CD4-positive, CD25-positive, alpha-beta regulatory T cell (primary cell): ENCODE results near the gene ZNF687. TPM values are rescaled to one million over a fixed set of nuclear protein-coding genes. Genes with fewer than 3 reads are reported as not detected.
A peak's percentile ranks its signal among the peaks of the same experiment; 100 is the strongest.

Experiments
- ATAC-seq, 2 donors: fragments of 150-1000 bp; cut with Tn5 transposase; one replicate each; pipeline ENCODE4 v1.10.0; 2021; ENCODE audit warnings: low read depth in 2 of 2, moderate number of reproducible peaks in 2 of 2, moderate library complexity in 1 of 2
- DNase-seq, 3 donors: peaks; one replicate each; pipeline versions ENCODE4 v3.0.0 to v3.0.0-alpha.2; 2012 to 2022; ENCODE audit warnings: mixed read lengths in 1 of 3
- H3K27ac ChIP-seq: one replicate; pipeline ENCODE4 v1.7.0; 2013; ENCODE audit warnings: mild to moderate bottlenecking, low read length; ENCODE audit not compliant: insufficient read depth, poor library complexity, severe bottlenecking
- H3K27me3 ChIP-seq: one replicate; pipeline ENCODE4 v1.7.0; 2013; ENCODE audit warnings: low read length; ENCODE audit not compliant: control insufficient read depth, insufficient read depth
- H3K36me3 ChIP-seq: one replicate; pipeline ENCODE4 v1.7.0; 2013; ENCODE audit warnings: mild to moderate bottlenecking, low read length, moderate library complexity; ENCODE audit not compliant: control insufficient read depth, insufficient read depth
- H3K4me1 ChIP-seq: 2 replicates; pipeline ENCODE4 v1.7.0; 2013; ENCODE audit warnings: mild to moderate bottlenecking, low read length; ENCODE audit not compliant: insufficient read depth, control insufficient read depth, poor library complexity, severe bottlenecking
- H3K4me3 ChIP-seq: one replicate; pipeline ENCODE4 v1.7.0; 2013; ENCODE audit warnings: low read depth, mild to moderate bottlenecking, low read length, moderate library complexity
- H3K9me3 ChIP-seq, 2 experiments: 1 replicate in 1 of 2; 2 replicates in 1 of 2; pipeline ENCODE4 v1.7.0; 2013; ENCODE audit warnings: low read length in 2 of 2, mild to moderate bottlenecking in 1 of 2, moderate library complexity in 1 of 2; ENCODE audit not compliant: control insufficient read depth in 2 of 2
- H3K27ac Mint-ChIP-seq, 3 donors: one replicate each; pipeline ENCODE4 v1.8.0; 2020 to 2022; ENCODE audit warnings: mild to moderate bottlenecking in 3 of 3, mixed read lengths in 3 of 3, moderate library complexity in 2 of 3
- H3K27me3 Mint-ChIP-seq: one replicate; pipeline ENCODE4 v1.8.0; 2022; ENCODE audit warnings: mild to moderate bottlenecking, mixed read lengths
- H3K36me3 Mint-ChIP-seq: one replicate; pipeline ENCODE4 v1.8.0; 2020; ENCODE audit warnings: mixed read lengths
- H3K4me1 Mint-ChIP-seq, 4 donors: one replicate each; pipeline ENCODE4 v1.8.0; 2020 to 2022; ENCODE audit warnings: mixed read lengths in 4 of 4, mild to moderate bottlenecking in 1 of 4
- H3K4me3 Mint-ChIP-seq, 4 donors: one replicate each; pipeline ENCODE4 v1.8.0; 2020 to 2022; ENCODE audit warnings: mild to moderate bottlenecking in 4 of 4, mixed read lengths in 4 of 4, moderate library complexity in 3 of 4
- H3K9me3 Mint-ChIP-seq, 7 donors: one replicate each; pipeline ENCODE4 v1.8.0; 2020 to 2022; ENCODE audit warnings: mixed read lengths in 7 of 7, mild to moderate bottlenecking in 3 of 7, moderate library complexity in 2 of 7
- polyA plus RNA-seq, 4 donors: library from polyadenylated mRNA; unstranded; fragments of 300-500 nt; fragmentation: Illumina TruSeq; gene quantifications; one replicate each; pipeline ENCODE4 v1.2.3, GENCODE V29; 2021
- total RNA-seq: library from RNA; stranded (reverse); gene quantifications from one replicate; pipeline ENCODE4 v1.2.3, GENCODE V29; 2022

Gene ZNF687
- total and polyA plus RNA-seq, 5 donors from 2014 or later, result 0.46 to 31.9 (median 1.6) TPM

- no peaks in the 10 kb centered on the region for H3K9me3 Mint-ChIP-seq
- peak overlapping the region in 1 of 3 donors; percentile 99 for H3K27ac Mint-ChIP-seq
- H3K36me3 Mint-ChIP-seq, result peaks cover 38% of the 10 kb centered on the region
These were observed 43.1 kb downstream of the ZNF687 start for GRCh38 chr1:151325231-151325630.

GRCh38 chr1:151325646-151326429 is 43.7 kb downstream of the ZNF687 start:
- peaks cover 32% of the 10 kb centered on the region for H3K36me3 Mint-ChIP-seq
- H3K36me3 ChIP-seq, result peaks cover 29% of the 10 kb centered on the region
- peaks cover 5% of the 10 kb centered on the region for H3K27me3 Mint-ChIP-seq
- H3K4me3 ChIP-seq, result peak overlapping the region; percentile 94
- H3K4me1 ChIP-seq, result peaks cover 38% of the 10 kb centered on the region
- H3K27ac ChIP-seq, result peak overlapping the region; percentile 93
- no peaks in the 10 kb centered on the region for H3K9me3 Mint-ChIP-seq
- DNase-seq (no peak), ATAC-seq (no peak)
- H3K27me3 ChIP-seq, result no peaks in the 10 kb centered on the region
- peaks cover 14 to 60% (median 45%) of the 10 kb centered on the region in 4 donors for H3K4me1 Mint-ChIP-seq
- H3K27ac Mint-ChIP-seq, result peak overlapping the region; percentile 94 to 99 (median 96)
- no peaks in the 10 kb centered on the region for H3K9me3 ChIP-seq
- peak overlapping the region; percentile 86 to 97 (median 95) for H3K4me3 Mint-ChIP-seq

More at GRCh38 chr1:151325231-151325630, 43.1 kb downstream of the ZNF687 start:
- H3K27me3 ChIP-seq, result no peaks in the 10 kb centered on the region
- peak overlapping the region; percentile 3 for H3K27ac ChIP-seq
- Mint-ChIP-seq H3K4me1 (peaks cover 14 to 66% (median 49%) of the 10 kb centered on the region in 4 donors), H3K4me3 (peak overlapping the region; percentile 35 to 97 (median 91)), H3K27me3 (peaks cover 5% of the 10 kb centered on the region)
- ATAC-seq, result no peak
- H3K4me1 ChIP-seq, result peaks cover 38% of the 10 kb centered on the region
- DNase-seq, result no peak
- H3K4me3 ChIP-seq, result no peak overlapping the region
- H3K36me3 ChIP-seq, result peaks cover 35% of the 10 kb centered on the region
- no peaks in the 10 kb centered on the region for H3K9me3 ChIP-seq

GRCh38 chr1:151326619-151327222 is 44.6 kb downstream of the ZNF687 start:
- Histone ChIP-seq H3K27me3 (no peaks in the 10 kb centered on the region), H3K4me3 (peak overlapping the region; percentile 94), H3K9me3 (no peaks in the 10 kb centered on the region), H3K27ac (peak overlapping the region; percentile 93), H3K36me3 (peaks cover 26% of the 10 kb centered on the region), H3K4me1 (peaks cover 38% of the 10 kb centered on the region)
- Mint-ChIP-seq H3K4me3 (peak overlapping the region; percentile 86 to 97 (median 95)), H3K27ac (peak overlapping the region; percentile 94 to 99 (median 96)), H3K27me3 (peaks cover 5% of the 10 kb centered on the region), H3K9me3 (no peaks in the 10 kb centered on the region), H3K4me1 (peaks cover 14 to 57% (median 42%) of the 10 kb centered on the region in 4 donors), H3K36me3 (peaks cover 30% of the 10 kb centered on the region)
- DNase-seq (peak in 1 of 3 donors; percentile 70), ATAC-seq (peak; percentile 17 to 26)

- Mint-ChIP-seq H3K36me3 (peaks cover 25% of the 10 kb centered on the region), H3K4me3 (peak within 1 kb of the TSS; percentile 86 to 97 (median 95)), H3K27ac (peak within 1 kb of the TSS; percentile 98 to 99 (median 99)), H3K9me3 (no peaks in the 10 kb centered on the region), H3K27me3 (peaks cover 5% of the 10 kb centered on the region), H3K4me1 (peaks cover 14 to 51% (median 36%) of the 10 kb centered on the region in 4 donors)
- ATAC-seq, result peak; percentile 93 to 94
- Histone ChIP-seq H3K4me3 (peak within 1 kb of the TSS; percentile 94), H3K27ac (peak within 1 kb of the TSS; percentile 93), H3K36me3 (peaks cover 21% of the 10 kb centered on the region), H3K9me3 (no peaks in the 10 kb centered on the region), H3K4me1 (peaks cover 35% of the 10 kb centered on the region), H3K27me3 (no peaks in the 10 kb centered on the region)
- DNase-seq, result peak; percentile 84 to 99 (median 96)
These were observed 45.3 kb downstream of the ZNF687 start, which contains the start of gene PI4KB for GRCh38 chr1:151327223-151327902. PI4KB (minus strand) TSS chr1:151327416; CDS start chr1:151316481, 10,935 bp downstream.

GRCh38 chr1:151327903-151328674 is 46.0 kb downstream of the ZNF687 start:
- peaks cover 15% of the 10 kb centered on the region for H3K36me3 ChIP-seq
- no peaks in the 10 kb centered on the region for H3K9me3 Mint-ChIP-seq
- H3K4me3 ChIP-seq, result peak overlapping the region; percentile 94
- H3K27me3 Mint-ChIP-seq, result peaks cover 5% of the 10 kb centered on the region
- no peaks in the 10 kb centered on the region for H3K9me3 ChIP-seq
- no peaks in the 10 kb centered on the region for H3K27me3 ChIP-seq
- no peak for DNase-seq
- H3K36me3 Mint-ChIP-seq, result peaks cover 20% of the 10 kb centered on the region
- peaks cover 14 to 46% (median 31%) of the 10 kb centered on the region in 4 donors for H3K4me1 Mint-ChIP-seq
- peak overlapping the region; percentile 98 to 99 (median 99) for H3K27ac Mint-ChIP-seq
- H3K4me1 ChIP-seq, result peaks cover 35% of the 10 kb centered on the region
- peak overlapping the region; percentile 86 to 97 (median 95) for H3K4me3 Mint-ChIP-seq
- ATAC-seq, result peak in 1 of 2 donors; percentile 2
- H3K27ac ChIP-seq, result peak overlapping the region; percentile 93

GRCh38 chr1:151334822-151335221 is 52.7 kb downstream of the ZNF687 start:
- ATAC-seq (no peak), DNase-seq (no peak)
- H3K27me3 ChIP-seq, result no peaks in the 10 kb centered on the region
- no peaks in the 10 kb centered on the region for H3K36me3 Mint-ChIP-seq
- no peak overlapping the region for H3K27ac ChIP-seq
- no peaks in the 10 kb centered on the region for H3K27me3 Mint-ChIP-seq
- no peaks in the 10 kb centered on the region for H3K9me3 Mint-ChIP-seq
- peaks cover 0 to 7% (median under 1%) of the 10 kb centered on the region in 4 donors for H3K4me1 Mint-ChIP-seq
- no peaks in the 10 kb centered on the region for H3K36me3 ChIP-seq
- no peak overlapping the region for H3K27ac Mint-ChIP-seq
- H3K4me1 ChIP-seq, result no peaks in the 10 kb centered on the region
- H3K4me3 Mint-ChIP-seq, result no peak overlapping the region
- H3K4me3 ChIP-seq, result no peak overlapping the region
- H3K9me3 ChIP-seq, result no peaks in the 10 kb centered on the region

- no peak for DNase-seq
- Histone ChIP-seq H3K27ac (no peak overlapping the region), H3K27me3 (no peaks in the 10 kb centered on the region), H3K9me3 (no peaks in the 10 kb centered on the region), H3K4me1 (peaks cover 7% of the 10 kb centered on the region), H3K36me3 (no peaks in the 10 kb centered on the region), H3K4me3 (no peak overlapping the region)
- peaks cover 4% of the 10 kb centered on the region for H3K36me3 Mint-ChIP-seq
- H3K27me3 Mint-ChIP-seq, result no peaks in the 10 kb centered on the region
- H3K27ac Mint-ChIP-seq, result no peak overlapping the region
- ATAC-seq, result no peak
- no peaks in the 10 kb centered on the region for H3K9me3 Mint-ChIP-seq
- peaks cover 4 to 14% (median 8%) of the 10 kb centered on the region in 4 donors for H3K4me1 Mint-ChIP-seq
- peak overlapping the region in 1 of 4 donors; percentile 33 for H3K4me3 Mint-ChIP-seq
These were observed 54.5 kb downstream of the ZNF687 start for GRCh38 chr1:151336556-151336955.
